Natural killer cell (primary cell): ENCODE results near the gene ASTE1. TPM values are rescaled to one million over a fixed set of nuclear protein-coding genes. Genes with fewer than 3 reads are reported as not detected.
"Not testable (repeated sequence)": the region's sequence is repeated elsewhere in the genome, so short reads cannot be mapped to it uniquely, and the experiment has no call there.

ENCODE experiments used
- ATAC-seq, 3 donors: fragments of 150-1000 bp in 2 of 3; fragments of 200-7000 bp in 1 of 3; cut with Tn5 transposase; 1 replicate in 1 of 3; 2 replicates in 2 of 3; pipeline ENCODE4 v1.10.0; 2021; ENCODE audit warnings: mild to moderate bottlenecking in 2 of 3, moderate library complexity in 2 of 3
- DNase-seq, 2 donors: peaks; one replicate each; pipeline versions ENCODE4 v3.0.0 to v3.0.0-alpha.2; 2013 to 2021; ENCODE audit warnings: mixed read lengths in 1 of 2
- H3K27ac ChIP-seq: one replicate; pipeline ENCODE4 v1.5.1; 2013; ENCODE audit warnings: mild to moderate bottlenecking, low read length
- H3K27me3 ChIP-seq: one replicate; pipeline ENCODE4 v1.6.1; 2013; ENCODE audit warnings: low read length; ENCODE audit not compliant: control insufficient read depth, insufficient read depth
- H3K36me3 ChIP-seq: one replicate; pipeline ENCODE4 v1.6.1; 2013; ENCODE audit warnings: low read length; ENCODE audit not compliant: control insufficient read depth, insufficient read depth
- H3K4me1 ChIP-seq: one replicate; pipeline ENCODE4 v1.6.1; 2013; ENCODE audit warnings: low read length; ENCODE audit not compliant: control insufficient read depth, insufficient read depth
- H3K4me3 ChIP-seq: one replicate; pipeline ENCODE4 v1.5.1; 2013; ENCODE audit warnings: low read length
- H3K9me3 ChIP-seq: one replicate; pipeline ENCODE4 v1.6.1; 2013; ENCODE audit warnings: low read length; ENCODE audit not compliant: control insufficient read depth, insufficient read depth
- H3K27ac Mint-ChIP-seq, 2 donors: one replicate each; pipeline ENCODE4 v1.8.0; 2022; ENCODE audit warnings: mild to moderate bottlenecking in 2 of 2, mixed read lengths in 2 of 2, moderate library complexity in 1 of 2
- H3K27me3 Mint-ChIP-seq, 2 donors: one replicate each; pipeline ENCODE4 v1.8.0; 2022; ENCODE audit warnings: low read depth in 2 of 2, mixed read lengths in 2 of 2
- H3K36me3 Mint-ChIP-seq: one replicate; pipeline ENCODE4 v1.8.0; 2022; ENCODE audit warnings: mixed read lengths
- H3K4me1 Mint-ChIP-seq, 2 donors: one replicate each; pipeline ENCODE4 v1.8.0; 2022; ENCODE audit warnings: mixed read lengths in 2 of 2
- H3K4me3 Mint-ChIP-seq: one replicate; pipeline ENCODE4 v1.8.0; 2022; ENCODE audit warnings: mild to moderate bottlenecking, moderate library complexity, mixed read lengths
- H3K9me3 Mint-ChIP-seq, 2 donors: one replicate each; pipeline ENCODE4 v1.8.0; 2022; ENCODE audit warnings: mixed read lengths in 2 of 2
- CTCF ChIP-seq: fragments of 200-600 bp; IDR thresholded peaks from one replicate; pipeline ENCODE4 v1.8.0; 2022; ENCODE audit warnings: antibody characterized with exemption
- WGBS: methylation state at CpG from one replicate; pipeline ENCODE4 v1.1.7; 2013; ENCODE audit warnings: missing lambda C conversion rate; ENCODE audit not compliant: insufficient coverage; 5-methylcytosine and 5-hydroxymethylcytosine counted together
- intact Hi-C: fragments of 100-400 bp; cut with micrococcal nuclease; formaldehyde crosslinking; loops from one replicate; pipeline ENCODE4 v1.14.2; 2022
- total RNA-seq, 4 donors: library from RNA; stranded (reverse); fragments of 120-200 nt in 1 of 4; gene quantifications; one replicate each; pipeline versions ENCODE4 v1.2.3 to v1.2.4, GENCODE V29; 2013 to 2022

The ASTE1 gene
- total RNA-seq, 3 donors from 2014 or later (not counting 1 experiment from before 2014, with no cell fraction given) = 22.8 to 28.8 (median 24.3) TPM

DNA sequence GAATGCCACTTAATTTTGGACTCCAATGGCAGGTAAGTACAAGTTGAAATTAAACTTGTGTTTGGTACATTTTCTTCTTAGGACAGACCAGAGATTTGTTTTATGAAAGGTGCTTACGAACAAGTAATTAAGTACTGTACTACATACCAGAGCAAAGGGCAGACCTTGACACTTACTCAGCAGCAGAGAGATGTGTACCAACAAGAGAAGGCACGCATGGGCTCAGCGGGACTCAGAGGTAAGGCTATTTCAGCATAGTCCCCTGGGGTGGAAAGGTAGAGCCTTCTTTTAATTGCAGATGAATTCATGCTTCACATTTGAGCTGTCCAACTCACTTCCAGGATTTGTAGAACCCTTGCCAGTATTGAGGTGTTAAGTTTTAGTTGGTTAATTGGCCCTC, 51.4 kb downstream of the ASTE1 start:
- Histone ChIP-seq H3K4me1 (no peaks in the 10 kb centered on the region), H3K27ac (no peak overlapping the region), H3K27me3 (no peaks in the 10 kb centered on the region), H3K9me3 (no peaks in the 10 kb centered on the region), H3K36me3 (peaks cover 25% of the 10 kb centered on the region), H3K4me3 (no peak overlapping the region)
- H3K4me1 Mint-ChIP-seq = no peaks in the 10 kb centered on the region
- ATAC-seq (no peak), DNase-seq (peak in 1 of 2 donors; percentile 3)
- no peak overlapping the region for H3K4me3 Mint-ChIP-seq
- no peak for TF ChIP-seq CTCF
- H3K27ac Mint-ChIP-seq = peak overlapping the region in 1 of 2 donors; percentile 22
- no peaks in the 10 kb centered on the region for H3K27me3 Mint-ChIP-seq
- intact Hi-C loops = no loop called here
- H3K36me3 Mint-ChIP-seq = peaks cover 22% of the 10 kb centered on the region
- WGBS = 95% methylated on average over 3 of the region's 3 CpGs
- no peaks in the 10 kb centered on the region for H3K9me3 Mint-ChIP-seq

- Mint-ChIP-seq H3K4me1 (no peaks in the 10 kb centered on the region), H3K36me3 (peaks cover 22% of the 10 kb centered on the region), H3K4me3 (no peak overlapping the region), H3K9me3 (no peaks in the 10 kb centered on the region), H3K27me3 (no peaks in the 10 kb centered on the region), H3K27ac (no peak overlapping the region)
- no peak for DNase-seq
- Histone ChIP-seq H3K27ac (no peak overlapping the region), H3K9me3 (no peaks in the 10 kb centered on the region), H3K36me3 (peaks cover 30% of the 10 kb centered on the region), H3K4me1 (no peaks in the 10 kb centered on the region), H3K4me3 (no peak overlapping the region), H3K27me3 (no peaks in the 10 kb centered on the region)
- TF ChIP-seq CTCF = no peak
- WGBS = 97% methylated on average over 2 of the region's 2 CpGs
- intact Hi-C loops = no loop called here
- ATAC-seq = no peak
Measured at GRCh38 chr3:130974201-130974600, 52.4 kb downstream of the ASTE1 start.

DNA sequence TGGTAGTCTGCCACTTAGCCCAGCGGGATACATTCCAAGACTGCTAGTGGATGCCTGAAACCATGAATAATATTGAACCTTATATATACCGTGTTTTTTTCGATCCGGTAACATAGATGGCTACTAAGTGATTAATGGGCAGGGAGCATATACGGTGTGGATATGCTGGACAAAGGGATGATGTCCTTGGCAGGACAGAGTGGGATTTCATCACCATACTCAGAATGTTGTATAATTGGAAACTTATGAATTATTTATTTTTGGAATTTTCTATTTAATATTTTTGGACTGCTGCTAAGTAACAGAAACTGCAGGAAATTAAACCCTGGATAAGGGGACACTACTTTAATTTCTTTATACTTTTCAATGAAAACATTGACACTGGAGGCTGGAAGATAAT, 53.2 kb downstream of the ASTE1 start:
- peaks cover 33% of the 10 kb centered on the region for H3K36me3 ChIP-seq

GRCh38 chr3:130972592-130972991, 54.0 kb downstream of the ASTE1 start:
- H3K9me3 ChIP-seq, H3K27me3 ChIP-seq, H3K4me1 ChIP-seq, H3K9me3 Mint-ChIP-seq, H3K27me3 Mint-ChIP-seq, H3K4me3 ChIP-seq, DNase-seq, H3K4me3 Mint-ChIP-seq, intact Hi-C loops, H3K27ac ChIP-seq, ATAC-seq, H3K4me1 Mint-ChIP-seq: not testable (repeated sequence)
- Mint-ChIP-seq H3K27ac (peak overlapping the region in 1 of 2 donors; percentile 34), H3K36me3 (peaks cover 22% of the 10 kb centered on the region)
- H3K36me3 ChIP-seq = peaks cover 35% of the 10 kb centered on the region
- no CpG with 5 or more reads among the region's 2 CpGs for WGBS

More for the DNA sequence above, 53.2 kb downstream of the ASTE1 start:
- no peak overlapping the region for H3K27ac Mint-ChIP-seq
- Histone ChIP-seq H3K4me3 (no peak overlapping the region), H3K27me3 (no peaks in the 10 kb centered on the region), H3K4me1 (no peaks in the 10 kb centered on the region), H3K27ac (no peak overlapping the region), H3K9me3 (no peaks in the 10 kb centered on the region)
- intact Hi-C loops = no loop called here
- H3K27me3 Mint-ChIP-seq = no peaks in the 10 kb centered on the region
- H3K36me3 Mint-ChIP-seq = peaks cover 22% of the 10 kb centered on the region
- H3K4me3 Mint-ChIP-seq = no peak overlapping the region
- no peak for ATAC-seq
- no peaks in the 10 kb centered on the region for H3K4me1 Mint-ChIP-seq
- TF ChIP-seq CTCF = no peak
- 99% methylated on average over 5 of the region's 5 CpGs for WGBS
- no peak for DNase-seq
- no peaks in the 10 kb centered on the region for H3K9me3 Mint-ChIP-seq
